GOT3 (cell line): ENCODE data around the gene CCSER2.
"Not testable (repeated sequence)": the region's sequence is repeated elsewhere in the genome, so short reads cannot be mapped to it uniquely, and the experiment has no call there.

Experiments used
- DNase-seq: peaks from one replicate; lab custom pipeline; 2025; ENCODE audit warnings: mixed read lengths; lab: John Stamatoyannopoulos, UW

The CCSER2 gene

GRCh38 chr10:84452003-84452402 lies 123.6 kb downstream of the CCSER2 start:
- DNase-seq: no peak

- DNase-seq: no peak
Measured at GRCh38 chr10:84453303-84453702, 124.9 kb downstream of the CCSER2 start.

GRCh38 chr10:84456126-84456525 lies 127.7 kb downstream of the CCSER2 start:
- DNase-seq: no peak

GRCh38 chr10:84460520-84460919 lies 132.1 kb downstream of the CCSER2 start:
- DNase-seq: no peak

GRCh38 chr10:84469470-84469869 lies 141.1 kb downstream of the CCSER2 start:
- DNase-seq: no peak

- no peak for DNase-seq
Measured at GRCh38 chr10:84473136-84473535, 144.7 kb downstream of the CCSER2 start.

- no peak for DNase-seq
Measured at GRCh38 chr10:84477398-84478128, 149.2 kb downstream of the CCSER2 start.

GRCh38 chr10:84478151-84478550 lies 149.8 kb downstream of the CCSER2 start:
- no peak for DNase-seq

- DNase-seq: no peak
Measured at GRCh38 chr10:84478679-84479078, 150.3 kb downstream of the CCSER2 start.

- DNase-seq: no peak
Measured at GRCh38 chr10:84484541-84484940, 156.2 kb downstream of the CCSER2 start.

GRCh38 chr10:84493361-84493760 lies 165.0 kb downstream of the CCSER2 start:
- DNase-seq: no peak

- DNase-seq: no peak
Measured at GRCh38 chr10:84493951-84494848, 165.8 kb downstream of the CCSER2 start.

- DNase-seq: no peak
Measured at GRCh38 chr10:84494849-84495180, 166.4 kb downstream of the CCSER2 start.

- DNase-seq: no peak
Measured at GRCh38 chr10:84497978-84498377, 169.6 kb downstream of the CCSER2 start.

GRCh38 chr10:84499039-84499438 lies 170.7 kb downstream of the CCSER2 start:
- not testable (repeated sequence) for DNase-seq

- DNase-seq: no peak
Measured at GRCh38 chr10:84499846-84500245, 171.5 kb downstream of the CCSER2 start.

- no peak for DNase-seq
Measured at GRCh38 chr10:84510121-84510520, 181.7 kb downstream of the CCSER2 start.

GRCh38 chr10:84511106-84511505 lies 182.7 kb downstream of the CCSER2 start:
- no peak for DNase-seq

- no peak for DNase-seq
Measured at GRCh38 chr10:84511709-84512285, 183.4 kb downstream of the CCSER2 start.

- DNase-seq: no peak
Measured at GRCh38 chr10:84517554-84517953, 189.2 kb downstream of the CCSER2 start.

- no peak for DNase-seq
Measured at GRCh38 chr10:84519235-84519634, 190.8 kb downstream of the CCSER2 start.

- no peak for DNase-seq
Measured at GRCh38 chr10:84521013-84521412, 192.6 kb downstream of the CCSER2 start.

GRCh38 chr10:84521468-84521867 lies 193.1 kb downstream of the CCSER2 start:
- no peak for DNase-seq
